Smooth muscle cell (in vitro differentiated cells): ENCODE results near the gene TXNL4A. TPM values are rescaled to one million over a fixed set of nuclear protein-coding genes. Genes with fewer than 3 reads are reported as not detected.

Source experiments
- DNase-seq: peaks from one replicate; lab custom pipeline; 2025; ENCODE audit not compliant: unreplicated experiment; lab: John Stamatoyannopoulos, UW
- H2AFZ ChIP-seq: fragments of 200-600 bp; sonication (generic); 2 replicates; pipeline ENCODE4 v1.6.0; 2016; ENCODE audit warnings: antibody characterized with exemption, low read depth, mild to moderate bottlenecking
- H3F3A ChIP-seq: fragments of 200-600 bp; sonication (generic); 2 replicates; pipeline ENCODE4 v1.6.0; 2017; ENCODE audit warnings: antibody characterized with exemption, low read depth
- H3K27ac ChIP-seq: fragments of 200-600 bp; sonication (generic); 2 replicates; pipeline ENCODE4 v1.5.1; 2016; ENCODE audit warnings: low read depth, mild to moderate bottlenecking
- H3K27me3 ChIP-seq: fragments of 200-600 bp; sonication (generic); 2 replicates; pipeline ENCODE4 v1.6.1; 2016; ENCODE audit warnings: low read depth, mild to moderate bottlenecking
- H3K36me3 ChIP-seq: fragments of 200-600 bp; sonication (generic); 2 replicates; pipeline ENCODE4 v1.5.1; 2016; ENCODE audit warnings: low read depth
- H3K4me1 ChIP-seq: fragments of 200-600 bp; sonication (generic); 2 replicates; pipeline ENCODE4 v1.5.1; 2016; ENCODE audit warnings: low read depth
- H3K4me2 ChIP-seq: fragments of 200-600 bp; sonication (generic); 2 replicates; pipeline ENCODE4 v1.6.0; 2016; ENCODE audit warnings: mild to moderate bottlenecking
- H3K4me3 ChIP-seq: fragments of 200-600 bp; sonication (generic); 2 replicates; pipeline ENCODE4 v1.5.1; 2016; ENCODE audit warnings: mild to moderate bottlenecking
- H3K79me2 ChIP-seq: fragments of 200-600 bp; sonication (generic); 2 replicates; pipeline ENCODE4 v1.6.0; 2016; ENCODE audit warnings: low read depth, mild to moderate bottlenecking
- H3K9ac ChIP-seq: fragments of 200-600 bp; sonication (generic); 2 replicates; pipeline ENCODE4 v1.6.0; 2016; ENCODE audit warnings: low read depth
- H3K9me3 ChIP-seq: fragments of 200-600 bp; sonication (generic); replicated peaks from 2 replicates; pipeline ENCODE4 v1.5.1; 2016; ENCODE audit warnings: low read depth
- H4K20me1 ChIP-seq: fragments of 200-600 bp; sonication (generic); 2 replicates; pipeline ENCODE4 v1.6.0; 2016; ENCODE audit warnings: low read depth
- WGBS: methylation state at CpG from one replicate; pipeline ENCODE4 v1.1.7; 2016; ENCODE audit warnings: low lambda C conversion rate; 5-methylcytosine and 5-hydroxymethylcytosine counted together
- polyA plus RNA-seq: library from polyadenylated mRNA; unstranded; fragments of >200 nt; fragmentation: Nextera tagmentation; extraction: Ambion mirVana; gene quantifications from 2 replicates; pipeline ENCODE4 v1.2.1, GENCODE V29; 2016
- total RNA-seq: library from RNA; depleted of rRNA; stranded (reverse); fragments of >200 nt; gene quantifications from 2 replicates; pipeline ENCODE4 v1.2.3, GENCODE V29; 2014
- TF ChIP-seq, protein P1 (sequence below): fragments of 200-600 bp; sonication (generic); IDR thresholded peaks from 2 replicates; pipeline ENCODE4 v1.5.1; 2017; ENCODE audit warnings: borderline replicate concordance, mild to moderate bottlenecking, antibody characterized with exemption; ENCODE audit not compliant: insufficient read depth, poor library complexity, severe bottlenecking

TXNL4A gene
- total and polyA plus RNA-seq, 2 experiments from 2014 or later = 62.2 to 243 TPM

DNA sequence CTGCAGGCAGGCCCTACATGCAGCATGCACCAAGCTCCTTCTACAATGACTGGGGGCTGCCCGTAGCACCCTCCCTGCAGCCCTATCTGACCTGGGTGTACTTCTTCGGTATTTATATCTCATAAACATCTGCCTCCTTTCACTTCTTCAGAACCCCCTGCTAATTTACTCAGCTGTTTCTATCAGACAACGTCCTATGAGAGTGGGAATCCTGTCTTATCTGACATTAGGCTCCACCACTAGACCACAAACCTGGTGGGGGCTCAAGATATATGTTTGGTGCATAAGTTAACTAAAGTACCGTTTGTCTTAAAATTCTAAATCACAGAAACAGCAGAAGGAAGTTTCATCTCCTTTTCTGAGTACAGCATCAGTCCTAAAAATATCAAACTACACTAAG, 13.3 kb downstream of the TXNL4A start:
- Histone ChIP-seq H2AFZ (no peak overlapping the region), H3K79me2 (peaks cover 63% of the 10 kb centered on the region), H3K9ac (no peak overlapping the region), H3K27me3 (no peaks in the 10 kb centered on the region), H3K27ac (no peak overlapping the region), H3K9me3 (no peaks in the 10 kb centered on the region), H4K20me1 (peaks cover 88% of the 10 kb centered on the region), H3F3A (no peaks in the 10 kb centered on the region), H3K4me2 (no peak overlapping the region), H3K36me3 (no peaks in the 10 kb centered on the region), H3K4me3 (no peak overlapping the region), H3K4me1 (no peaks in the 10 kb centered on the region)
- 91% methylated on average over 4 of the region's 4 CpGs for WGBS
- TF ChIP-seq, protein P1, sequence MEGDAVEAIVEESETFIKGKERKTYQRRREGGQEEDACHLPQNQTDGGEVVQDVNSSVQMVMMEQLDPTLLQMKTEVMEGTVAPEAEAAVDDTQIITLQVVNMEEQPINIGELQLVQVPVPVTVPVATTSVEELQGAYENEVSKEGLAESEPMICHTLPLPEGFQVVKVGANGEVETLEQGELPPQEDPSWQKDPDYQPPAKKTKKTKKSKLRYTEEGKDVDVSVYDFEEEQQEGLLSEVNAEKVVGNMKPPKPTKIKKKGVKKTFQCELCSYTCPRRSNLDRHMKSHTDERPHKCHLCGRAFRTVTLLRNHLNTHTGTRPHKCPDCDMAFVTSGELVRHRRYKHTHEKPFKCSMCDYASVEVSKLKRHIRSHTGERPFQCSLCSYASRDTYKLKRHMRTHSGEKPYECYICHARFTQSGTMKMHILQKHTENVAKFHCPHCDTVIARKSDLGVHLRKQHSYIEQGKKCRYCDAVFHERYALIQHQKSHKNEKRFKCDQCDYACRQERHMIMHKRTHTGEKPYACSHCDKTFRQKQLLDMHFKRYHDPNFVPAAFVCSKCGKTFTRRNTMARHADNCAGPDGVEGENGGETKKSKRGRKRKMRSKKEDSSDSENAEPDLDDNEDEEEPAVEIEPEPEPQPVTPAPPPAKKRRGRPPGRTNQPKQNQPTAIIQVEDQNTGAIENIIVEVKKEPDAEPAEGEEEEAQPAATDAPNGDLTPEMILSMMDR = no peak
- DNase-seq = no peak

DNA sequence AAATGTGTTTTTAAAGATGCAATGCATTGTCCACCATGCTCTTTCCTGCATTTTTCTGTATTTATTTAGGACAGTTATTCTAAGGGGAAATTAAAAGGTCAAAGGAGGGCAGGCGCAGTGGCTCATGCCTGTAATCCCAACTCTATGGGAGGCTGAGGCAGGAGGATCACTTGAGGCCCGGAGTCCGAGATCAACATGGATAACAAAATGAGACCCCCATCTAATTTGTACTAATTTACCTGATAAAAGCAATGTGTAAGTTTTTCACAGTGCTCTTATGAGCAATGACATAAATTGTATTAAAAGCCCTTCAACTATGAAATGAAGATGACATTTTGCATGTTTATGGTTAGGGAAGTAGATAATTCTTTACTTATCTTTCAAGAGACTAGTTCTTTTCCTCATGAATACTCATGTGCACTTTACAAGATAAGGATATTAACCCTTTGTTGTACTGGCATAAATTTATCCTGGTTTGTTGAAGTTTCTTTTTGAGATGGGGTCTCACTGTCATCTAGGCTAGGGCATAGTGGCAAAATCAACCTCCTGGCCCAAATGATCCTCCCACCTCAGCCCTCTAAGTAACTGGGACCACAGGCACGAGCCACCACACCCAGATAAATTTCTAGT, 14.2 kb downstream of the TXNL4A start:
- peaks cover 85% of the 10 kb centered on the region for H4K20me1 ChIP-seq
- H3K4me3 ChIP-seq = no peak overlapping the region
- H3K27me3 ChIP-seq = no peaks in the 10 kb centered on the region
- H3K9ac ChIP-seq = no peak overlapping the region
- peaks cover 54% of the 10 kb centered on the region for H3K79me2 ChIP-seq
- WGBS = 98% methylated on average over 4 of the region's 4 CpGs
- DNase-seq = no peak
- no peaks in the 10 kb centered on the region for H3F3A ChIP-seq
- no peak overlapping the region for H3K4me2 ChIP-seq
- no peaks in the 10 kb centered on the region for H3K9me3 ChIP-seq
- no peaks in the 10 kb centered on the region for H3K36me3 ChIP-seq
- H3K4me1 ChIP-seq = no peaks in the 10 kb centered on the region
- H3K27ac ChIP-seq = no peak overlapping the region
- H2AFZ ChIP-seq = no peak overlapping the region
- TF ChIP-seq, protein P1 = no peak

DNA sequence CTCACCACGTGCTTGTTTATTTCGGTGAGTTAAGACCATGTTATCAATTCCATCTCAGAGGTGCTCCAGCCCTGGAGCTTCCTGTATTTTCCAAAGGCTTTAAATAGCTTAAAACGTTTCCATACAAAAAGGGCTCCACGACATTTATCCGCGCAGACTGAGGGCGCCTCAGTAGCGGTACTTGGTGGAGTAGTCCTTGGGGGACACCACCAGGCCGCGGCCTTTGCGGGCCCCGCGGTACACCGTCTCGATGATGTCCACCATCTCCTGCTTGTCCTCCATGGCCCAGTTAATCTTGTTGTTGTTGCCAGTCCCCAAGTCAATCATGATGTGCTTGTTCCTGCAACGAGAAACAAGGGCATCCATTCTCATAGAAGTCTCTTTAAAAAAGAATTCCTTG, 14.8 kb downstream of the TXNL4A start:
- Histone ChIP-seq H3K4me2 (no peak overlapping the region), H2AFZ (no peak overlapping the region), H3K4me1 (no peaks in the 10 kb centered on the region), H3K4me3 (no peak overlapping the region), H3K27ac (no peak overlapping the region), H3K79me2 (peaks cover 48% of the 10 kb centered on the region), H3K9ac (no peak overlapping the region), H4K20me1 (peaks cover 79% of the 10 kb centered on the region), H3K27me3 (no peaks in the 10 kb centered on the region), H3F3A (no peaks in the 10 kb centered on the region), H3K9me3 (no peaks in the 10 kb centered on the region), H3K36me3 (no peaks in the 10 kb centered on the region)
- TF ChIP-seq, protein P1 = no peak
- WGBS = 96% methylated on average over 16 of the region's 16 CpGs
- DNase-seq = no peak

DNA sequence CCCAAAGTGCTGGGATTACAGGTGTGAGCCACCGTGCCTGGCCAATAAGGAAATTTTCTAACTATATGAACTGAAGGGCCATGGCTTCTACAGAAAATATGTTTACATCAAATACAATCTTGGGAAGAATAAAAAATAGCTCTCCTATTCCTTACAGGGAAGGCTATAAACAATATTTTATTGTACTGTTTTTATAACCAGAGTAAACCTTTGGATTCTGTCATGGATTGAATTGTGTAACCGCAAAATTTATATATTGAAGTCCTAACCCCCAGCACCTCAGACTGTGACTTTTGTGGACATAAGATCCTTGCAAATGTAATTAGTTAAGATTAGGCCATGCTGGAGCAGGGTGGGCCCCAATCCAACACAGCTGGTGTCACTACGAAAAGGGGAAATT, 15.6 kb downstream of the TXNL4A start:
- Histone ChIP-seq H3K79me2 (peaks cover 40% of the 10 kb centered on the region), H3K4me1 (no peaks in the 10 kb centered on the region), H3K36me3 (no peaks in the 10 kb centered on the region), H3K27me3 (no peaks in the 10 kb centered on the region), H3K4me3 (no peak overlapping the region), H3F3A (peaks cover under 1% of the 10 kb centered on the region), H3K9ac (no peak overlapping the region), H4K20me1 (peaks cover 71% of the 10 kb centered on the region), H3K4me2 (no peak overlapping the region), H3K27ac (no peak overlapping the region), H2AFZ (no peak overlapping the region), H3K9me3 (no peaks in the 10 kb centered on the region)
- TF ChIP-seq, protein P1 = no peak
- no peak for DNase-seq
- 99% methylated on average over 3 of the region's 3 CpGs for WGBS
